GM19240 (cell line): Measurements from ENCODE around the gene NXT1.
"Not testable (repeated sequence)": the region's sequence is repeated elsewhere in the genome, so short reads cannot be mapped to it uniquely, and the experiment has no call there.

Experiments
- DNase-seq: peaks from one replicate; pipeline ENCODE4 v3.0.0; 2011; ENCODE audit warnings: low spot score; ENCODE audit not compliant: insufficient read length

Gene NXT1

GRCh38 chr20:23327617-23328333 lies 22.8 kb upstream of the NXT1 start:
- DNase-seq: no peak

- DNase-seq: no peak
Observed at GRCh38 chr20:23331450-23332350, 18.9 kb upstream of the NXT1 start.

DNA sequence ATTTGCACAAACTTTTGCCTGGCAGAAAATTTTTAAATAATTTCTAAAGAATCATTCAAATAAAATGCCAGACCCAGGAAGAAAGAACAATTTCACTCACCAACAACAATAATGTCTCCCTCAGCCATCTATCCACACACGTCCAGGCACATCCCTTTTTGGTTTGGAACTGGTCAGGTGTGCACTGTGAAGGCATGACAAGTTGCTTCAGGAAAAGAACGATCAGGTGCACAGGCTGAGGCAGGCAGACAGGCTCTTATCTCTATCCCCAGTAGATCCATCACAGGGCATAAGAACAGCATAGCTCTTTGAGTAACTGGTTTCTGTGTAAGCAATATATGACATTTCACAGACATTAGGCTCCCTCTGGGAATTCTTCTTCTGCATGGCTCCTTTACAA lies 18.1 kb upstream of the NXT1 start:
- no peak for DNase-seq

DNA sequence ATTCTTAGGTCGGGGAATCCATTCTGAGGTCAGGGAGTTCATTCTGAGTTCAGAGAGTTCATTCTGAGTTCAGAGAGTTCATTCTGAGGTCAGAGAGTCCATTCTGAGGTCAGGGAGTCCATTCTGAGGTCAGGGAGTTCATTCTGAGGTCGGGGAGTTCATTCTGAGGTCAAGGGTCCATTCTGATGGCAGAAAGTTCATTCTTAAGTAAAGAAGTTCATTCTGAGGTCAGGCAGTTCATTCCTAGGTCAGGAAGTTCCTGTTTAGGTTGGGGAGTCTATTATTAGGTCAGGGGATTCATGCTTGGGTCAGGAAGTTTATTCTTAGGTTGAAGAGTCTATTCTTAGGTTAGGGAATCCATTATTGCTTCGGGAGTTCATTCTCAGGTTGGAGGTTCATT lies 16.5 kb upstream of the NXT1 start:
- DNase-seq: no peak

DNA sequence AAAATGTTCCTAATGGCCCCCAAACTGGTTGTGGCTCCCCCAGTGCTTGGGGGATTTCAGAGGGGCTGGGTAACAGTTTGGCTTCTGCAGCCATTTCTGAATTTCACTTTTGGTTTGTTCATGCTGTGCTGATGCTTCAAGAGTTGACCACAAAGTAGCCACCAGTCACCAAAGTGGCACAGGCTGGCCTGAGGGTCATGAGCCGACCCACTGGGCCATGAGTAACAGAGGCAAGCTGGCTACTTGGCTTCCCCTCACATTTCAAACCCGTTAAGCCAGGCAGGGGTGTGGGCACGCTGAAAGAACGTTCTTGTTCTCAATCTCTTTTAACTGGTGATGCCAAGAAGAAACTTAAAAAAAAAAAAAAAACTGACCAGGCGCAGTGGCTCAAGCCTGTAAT lies 15.1 kb upstream of the NXT1 start:
- no peak for DNase-seq

DNA sequence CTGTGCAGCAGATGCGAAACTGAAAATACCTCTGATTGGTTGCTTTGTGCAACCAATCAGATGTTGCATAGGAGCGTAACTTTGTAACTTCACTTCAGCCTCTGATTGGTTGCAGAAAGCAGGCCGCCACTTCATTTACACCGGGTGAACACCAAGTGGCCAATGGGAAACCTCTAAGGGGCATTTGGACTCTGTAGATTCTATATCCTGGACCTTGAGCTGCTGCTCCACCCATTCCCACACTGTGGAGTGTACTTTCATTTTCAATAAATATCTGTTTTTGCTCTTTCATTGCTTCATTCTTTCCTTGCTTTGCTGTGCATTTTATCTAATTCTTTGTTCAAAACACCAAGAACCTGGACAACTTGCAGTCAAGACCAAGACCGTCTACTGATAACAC lies 14.1 kb upstream of the NXT1 start:
- no peak for DNase-seq

DNA sequence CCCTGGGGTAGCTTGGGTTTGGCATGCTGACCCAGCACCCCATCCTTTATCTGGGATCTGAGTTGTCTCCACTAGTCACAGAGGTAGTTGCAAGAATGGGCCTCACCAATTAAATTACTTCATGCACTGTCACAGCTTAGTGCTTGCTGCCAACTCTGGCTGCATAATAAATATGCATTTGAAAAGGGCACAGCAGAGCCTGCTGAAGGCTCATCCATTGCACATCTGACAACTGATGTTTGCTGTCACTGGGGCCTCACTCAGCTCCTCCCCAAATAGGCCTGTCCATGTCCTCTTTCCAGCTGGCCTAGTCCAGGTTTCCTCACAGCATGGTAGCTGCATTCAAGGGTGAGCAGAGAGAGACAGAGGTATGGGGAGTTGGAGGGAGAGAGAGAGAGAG lies 13.3 kb upstream of the NXT1 start:
- no peak for DNase-seq

DNA sequence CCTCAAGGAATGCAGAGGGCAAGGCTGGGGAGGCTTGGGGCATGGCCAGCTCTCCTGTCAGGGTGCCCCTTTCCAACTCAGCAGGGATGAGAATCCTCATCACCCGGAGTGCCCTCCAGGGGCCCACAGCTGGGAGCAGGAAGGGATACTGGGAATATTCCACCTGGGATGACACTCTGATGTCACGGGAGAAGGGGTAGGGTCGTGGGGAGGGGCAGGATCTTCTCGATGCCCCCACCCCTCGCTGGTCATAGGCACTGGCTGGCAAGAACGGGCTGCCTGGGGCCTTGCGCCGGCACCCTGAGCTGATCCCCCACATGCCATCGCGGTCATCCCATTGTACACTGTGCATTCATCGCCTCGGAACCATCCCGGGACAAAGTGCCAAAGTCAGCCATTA lies 10.6 kb upstream of the NXT1 start:
- no peak for DNase-seq

DNA sequence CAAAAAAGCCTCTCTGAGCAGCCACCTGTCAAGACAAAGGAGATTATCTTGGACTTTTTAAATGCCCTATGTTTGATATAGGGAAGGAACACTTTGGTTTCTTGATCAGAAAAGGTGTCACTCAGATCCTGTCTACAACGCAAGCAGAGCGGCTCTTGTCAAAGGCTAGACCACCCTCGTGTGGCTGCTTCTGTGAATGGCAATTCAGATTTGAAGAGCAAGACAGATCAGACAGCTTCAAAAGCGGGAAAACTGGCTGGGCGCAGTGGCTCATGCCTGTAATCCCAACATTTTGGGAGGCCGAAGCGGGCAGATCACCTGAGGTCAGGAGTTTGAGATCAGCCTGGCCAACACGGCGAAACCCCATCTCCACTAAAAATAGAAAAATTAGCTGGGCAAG lies 10.1 kb upstream of the NXT1 start:
- no peak for DNase-seq

DNA sequence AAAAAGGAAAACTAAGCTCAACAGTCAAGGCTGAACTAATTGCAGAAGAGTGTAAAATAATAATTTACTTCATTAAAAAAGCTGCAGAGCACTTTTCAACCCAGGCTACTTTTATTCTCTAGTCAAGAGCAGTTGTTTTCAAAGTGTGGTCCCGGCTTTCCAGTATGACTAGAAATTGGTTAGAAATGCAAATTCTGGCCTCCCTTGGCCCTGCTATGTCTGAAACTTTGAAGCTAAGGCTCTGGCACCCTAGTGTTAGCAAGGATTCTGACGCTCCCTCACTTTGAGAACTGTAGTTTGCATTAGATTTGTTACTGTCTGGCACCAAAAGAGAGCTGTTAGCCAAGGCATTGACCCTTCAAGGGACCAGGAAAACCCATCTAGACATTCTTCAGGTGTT lies 9.5 kb upstream of the NXT1 start:
- no peak for DNase-seq

DNA sequence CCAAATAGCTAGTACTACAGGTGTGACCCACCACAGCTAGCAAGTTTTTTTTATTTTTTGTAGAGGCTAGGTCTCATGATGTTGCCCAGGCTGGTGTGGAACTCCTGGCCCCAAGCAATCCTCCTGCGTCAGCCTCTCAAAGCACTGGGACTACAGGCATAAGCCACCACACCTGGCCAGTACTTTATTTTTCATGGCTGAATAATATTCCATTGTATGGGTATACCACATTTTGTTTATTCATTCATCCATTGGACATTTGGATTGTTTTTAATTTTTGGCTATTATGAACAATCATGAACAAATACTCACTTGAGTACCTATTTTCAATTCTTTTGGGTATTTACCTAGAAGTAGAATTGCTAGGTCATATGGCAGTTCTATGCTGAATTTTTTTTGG lies 7.0 kb upstream of the NXT1 start:
- no peak for DNase-seq

DNA sequence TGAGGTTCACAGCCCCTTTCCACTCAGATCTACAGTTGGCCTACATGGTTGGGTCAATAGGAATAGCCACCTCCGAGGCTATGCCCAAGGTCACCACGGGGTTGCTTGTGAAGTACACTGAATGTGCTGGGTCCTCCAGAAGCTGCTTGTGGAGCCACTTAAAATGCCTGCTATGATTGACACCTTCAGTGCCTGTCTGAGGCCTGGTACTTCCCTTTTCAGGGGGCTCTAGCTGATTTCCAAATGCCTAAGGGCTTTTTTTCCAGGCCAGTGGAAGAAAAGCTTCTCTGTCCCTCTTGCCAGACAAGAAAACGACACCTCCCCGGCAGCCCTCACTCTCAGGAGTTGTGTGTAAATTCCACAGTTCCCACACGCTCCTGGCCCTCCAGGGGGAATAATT lies 6.3 kb upstream of the NXT1 start:
- DNase-seq: no peak

DNA sequence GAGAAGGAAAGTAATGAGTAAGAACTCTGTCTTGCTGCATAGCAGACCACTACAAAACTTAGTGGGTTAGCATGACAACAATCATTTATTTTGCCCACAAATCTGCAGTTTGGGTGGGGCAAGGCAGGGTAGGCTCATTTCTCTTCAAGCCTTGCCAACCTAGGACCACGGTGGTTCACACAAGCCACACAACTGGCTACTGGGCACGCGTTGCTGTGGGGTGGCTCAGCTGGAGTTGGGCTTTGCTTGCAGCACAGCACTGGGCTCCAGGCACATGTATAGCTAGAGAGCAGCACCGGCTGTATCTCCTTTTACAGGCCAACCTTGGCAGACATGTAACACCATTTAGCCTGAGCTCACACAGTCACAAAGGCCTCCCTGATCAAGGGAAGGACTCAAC lies 4.6 kb upstream of the NXT1 start:
- no peak for DNase-seq

DNA sequence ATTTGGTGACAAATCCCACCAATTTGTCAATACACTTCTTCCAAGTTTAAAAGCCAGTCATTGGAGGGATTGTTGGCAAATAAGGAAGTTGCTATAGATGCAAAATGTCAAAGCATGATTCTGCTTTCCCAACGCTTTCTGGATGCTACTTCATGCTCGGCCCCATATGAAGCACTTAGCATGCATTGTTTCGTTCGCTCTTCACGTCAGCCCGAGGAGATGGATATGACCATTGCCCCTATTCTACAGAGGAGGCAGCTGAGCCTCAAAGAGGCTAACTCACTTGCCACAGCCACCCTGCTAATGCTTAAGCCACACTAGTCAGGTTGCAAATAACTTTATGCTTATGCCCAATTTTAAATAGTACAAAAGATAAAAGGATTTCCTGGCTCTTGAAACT lies 2.8 kb upstream of the NXT1 start:
- DNase-seq: no peak

GRCh38 chr20:23348510-23348909 lies 2.1 kb upstream of the NXT1 start:
- not testable (repeated sequence) for DNase-seq

DNA sequence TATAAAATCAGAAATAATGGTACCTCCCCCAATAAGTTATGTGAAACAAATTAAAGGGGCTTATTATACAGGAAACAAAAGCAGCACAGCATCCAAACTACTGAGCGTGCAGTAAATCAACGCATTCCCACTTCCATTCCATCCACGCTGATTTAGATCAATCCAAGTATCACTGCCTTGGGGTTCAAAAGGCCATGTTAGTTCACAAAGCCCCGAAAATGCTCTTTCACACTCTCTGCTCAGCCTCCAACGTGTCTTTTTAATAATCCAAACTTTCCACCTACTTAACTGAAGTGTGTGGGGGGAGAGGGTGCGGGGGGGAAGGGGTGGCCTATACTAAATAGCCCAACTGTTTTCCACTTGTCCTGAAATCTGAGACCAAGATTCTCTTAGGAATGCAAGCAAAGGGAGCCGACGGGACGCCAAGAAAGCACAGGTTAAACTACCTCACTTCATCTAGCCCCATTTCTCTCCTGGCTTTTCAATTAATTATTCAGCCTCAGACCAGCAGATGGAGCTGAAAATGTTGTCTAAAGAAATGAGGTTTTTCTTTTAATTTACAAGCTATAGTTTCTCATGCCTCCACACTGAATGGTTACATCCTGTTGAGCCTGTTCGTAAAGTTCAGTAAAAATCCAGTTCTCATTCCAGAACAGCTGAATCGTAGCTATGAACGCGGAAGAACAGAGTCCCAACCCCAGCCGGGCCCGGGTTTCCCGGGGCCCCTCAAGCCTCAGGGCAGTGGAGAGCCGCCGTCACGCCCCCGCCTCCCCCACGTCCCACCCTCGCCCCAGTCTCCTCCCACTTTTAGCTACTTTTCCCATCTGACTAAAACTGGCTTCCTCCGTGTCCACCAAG lies 1.0 kb upstream of the NXT1 start:
- DNase-seq: peak; percentile 51

DNA sequence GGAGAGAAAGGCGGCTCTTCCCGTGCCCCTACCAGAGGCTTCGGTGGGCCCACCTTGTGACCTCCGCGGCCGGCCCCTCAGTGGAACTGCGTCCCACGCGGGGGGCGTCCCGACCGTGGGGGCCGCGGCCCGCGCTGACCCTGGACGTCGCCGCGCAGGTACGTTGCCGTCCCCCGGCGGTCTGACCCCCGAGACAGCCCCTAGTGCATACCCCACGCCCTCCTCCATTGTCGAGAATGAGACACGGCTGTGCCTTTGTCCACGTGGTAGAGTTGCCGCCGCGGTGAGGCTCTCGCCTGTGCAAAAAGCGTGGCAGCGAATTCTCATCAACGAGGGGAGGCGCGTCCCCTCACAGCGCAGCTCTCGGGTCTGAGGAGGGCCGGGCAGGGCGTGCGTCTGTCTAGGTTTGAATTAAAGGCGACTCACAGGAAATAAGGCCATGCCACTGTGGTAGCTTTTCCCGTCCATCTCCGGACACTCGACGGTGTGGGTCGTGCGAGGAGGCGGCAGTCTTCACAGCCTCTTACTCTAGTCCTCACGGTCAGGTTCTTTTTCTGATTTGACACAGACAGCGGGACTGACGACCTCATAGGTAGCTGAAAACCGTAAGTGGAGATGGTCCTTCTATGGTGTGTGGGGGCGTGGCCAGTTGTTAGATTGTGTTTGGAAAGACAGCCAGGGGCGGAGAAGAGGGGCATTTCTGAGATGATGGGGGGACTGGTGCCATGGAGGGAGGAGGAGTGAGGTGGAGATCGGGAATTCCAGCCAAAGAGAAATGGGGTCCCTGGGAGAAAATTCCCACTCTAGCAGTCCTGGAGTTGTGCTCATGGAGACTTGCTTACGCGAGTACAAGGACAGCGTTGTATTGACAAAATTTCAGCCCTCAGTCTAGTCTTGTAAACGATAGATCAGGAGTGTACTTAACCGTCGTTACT lies 580 bp downstream of the NXT1 start:
- DNase-seq: no peak

DNA sequence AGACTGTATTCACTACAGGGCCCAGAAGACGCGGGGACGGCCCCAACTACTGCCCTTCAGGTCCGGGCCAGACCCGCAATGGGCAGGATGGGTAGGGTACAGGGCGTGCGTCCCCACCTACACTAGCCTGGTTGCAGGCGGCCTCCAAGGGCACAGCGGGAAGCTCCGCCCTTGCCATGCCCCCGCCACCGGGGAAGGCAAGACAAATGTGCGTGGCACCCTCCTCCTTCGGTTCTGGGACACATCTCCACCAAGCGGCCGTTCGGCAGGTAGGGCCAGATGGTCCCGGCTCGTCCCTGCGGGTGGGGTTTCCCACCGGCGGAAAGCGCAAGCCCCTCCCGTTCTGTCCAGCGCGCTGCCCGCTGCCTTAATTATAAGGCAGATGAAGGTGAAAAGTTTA lies 5.6 kb downstream of the NXT1 start:
- no peak for DNase-seq

DNA sequence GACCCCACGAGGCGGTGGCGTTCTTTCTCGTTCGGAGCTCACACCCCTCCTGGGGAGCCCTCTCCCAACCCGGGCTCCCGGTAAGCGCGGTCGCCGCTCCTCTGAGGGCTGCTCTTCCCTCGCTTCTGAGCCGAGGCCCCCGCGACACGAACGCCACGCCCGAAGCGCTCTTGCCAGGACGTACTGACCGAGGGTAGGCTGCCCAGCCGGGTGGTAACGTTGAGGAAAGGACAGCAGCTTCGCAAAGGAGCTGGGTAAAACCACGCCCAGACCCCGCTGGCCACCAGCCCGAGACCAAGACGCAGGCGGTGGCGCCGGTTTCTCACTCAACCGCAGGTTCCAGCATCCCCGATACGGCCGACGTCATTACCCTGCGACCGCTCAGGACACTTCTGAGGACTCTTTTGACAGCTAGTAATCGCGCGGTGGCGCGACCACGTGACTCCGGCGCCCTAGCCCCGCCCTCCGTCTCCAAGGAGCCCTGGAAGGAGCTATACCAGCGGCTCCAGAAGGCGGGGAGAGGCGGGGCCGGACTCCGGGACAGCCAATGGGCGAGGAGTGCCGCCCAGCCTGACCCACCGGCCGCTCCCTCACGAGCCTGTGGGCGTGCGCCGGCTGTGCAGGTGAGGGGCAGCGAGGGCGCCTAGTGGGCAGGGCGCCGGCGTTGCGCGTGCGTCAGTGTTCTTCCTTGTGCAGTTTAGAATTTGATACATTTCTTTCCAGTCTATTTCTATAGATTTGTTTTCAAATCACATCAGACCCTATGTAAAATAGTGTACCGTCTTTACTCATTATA lies 7.4 kb downstream of the NXT1 start:
- DNase-seq: peak; percentile 79

DNA sequence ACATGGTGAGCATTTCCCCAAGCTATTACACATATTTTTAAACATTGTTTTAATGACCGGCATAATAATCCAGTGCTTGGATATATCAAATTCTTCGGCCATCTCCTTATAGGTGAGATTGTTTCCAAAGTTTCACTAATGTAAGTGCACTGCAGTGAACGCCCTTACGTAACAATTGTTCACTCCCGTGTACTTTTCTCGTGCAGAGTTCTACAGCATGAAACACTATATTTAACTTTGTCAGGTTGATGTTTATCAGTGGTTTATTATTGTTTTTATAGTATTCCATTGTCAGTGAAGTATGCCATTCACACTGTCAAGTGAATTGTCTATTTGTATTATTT lies 7.9 kb downstream of the NXT1 start:
- DNase-seq: no peak
